ENCODE data around the gene TM9SF1. TPM values are rescaled to one million over a fixed set of nuclear protein-coding genes. Genes with fewer than 3 reads are reported as not detected.

TM9SF1 gene
- total RNA-seq, 3 donors from 2014 or later = 30.4 to 34.6 (median 33.7) TPM

DNA sequence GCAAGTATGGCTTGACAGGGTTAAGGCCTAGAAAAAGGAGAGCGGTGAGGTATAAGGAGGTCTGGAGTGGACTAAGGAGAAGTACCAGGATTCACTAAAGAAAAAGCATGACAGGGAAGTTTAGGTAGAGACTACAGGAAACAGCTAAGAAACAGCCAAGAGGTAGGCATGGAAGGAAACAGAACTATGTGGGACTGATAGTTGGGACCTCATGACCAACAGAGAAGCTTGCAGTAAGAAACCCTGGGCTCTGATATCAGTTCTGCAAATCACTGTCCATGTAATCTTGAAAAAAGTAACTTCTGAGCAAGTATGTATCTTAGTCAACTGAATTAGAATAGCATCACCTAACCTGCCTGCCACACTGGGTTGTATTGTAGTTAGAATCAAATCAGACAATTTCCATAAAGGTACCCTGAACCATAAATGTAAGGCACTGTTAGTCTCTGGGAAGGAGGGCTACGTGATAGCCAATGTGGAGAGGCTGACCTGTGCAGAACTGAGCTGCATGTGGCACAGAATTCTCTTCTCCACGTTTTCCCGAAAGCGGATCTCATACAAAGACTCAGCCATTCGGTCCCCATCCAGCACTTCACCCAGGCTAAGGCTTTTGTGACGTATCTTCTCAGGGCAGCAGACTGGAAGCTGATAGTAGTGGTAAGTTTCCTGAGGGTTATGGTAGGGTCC lies 912 bp downstream of the TM9SF1 start:
- Mint-ChIP-seq H3K4me3 (peak overlapping the region; percentile 97), H3K9me3 (no peaks in the 10 kb centered on the region), H3K36me3 (ENCODE audit: insufficient read depth) (peaks cover 24% of the 10 kb centered on the region), H3K4me1 (ENCODE audit: low read depth) (peaks cover 50% of the 10 kb centered on the region), H3K27me3 (ENCODE audit: low read depth) (no peaks in the 10 kb centered on the region)
- no peak for ATAC-seq
- DNase-seq = no peak

DNA sequence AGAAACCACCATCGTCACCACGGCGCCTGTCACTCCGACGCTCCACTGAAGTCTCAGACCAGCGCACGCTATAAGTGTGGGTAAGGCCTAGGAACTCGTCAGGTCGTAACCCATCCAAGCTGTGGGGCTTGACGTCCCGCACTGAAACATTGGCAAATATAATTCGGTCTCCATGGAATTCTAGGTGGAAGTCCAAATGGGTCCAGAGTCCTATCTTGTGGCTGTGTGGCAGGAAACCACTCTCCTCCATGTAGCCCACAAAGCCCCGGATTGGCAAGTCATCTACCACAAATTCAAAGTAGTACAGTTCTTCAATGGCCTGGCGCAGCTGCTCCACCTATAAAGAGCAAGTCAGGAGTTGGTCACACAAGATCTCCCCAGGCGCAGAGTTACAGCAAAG lies 2.3 kb downstream of the TM9SF1 start:
- H3K4me1 Mint-ChIP-seq (ENCODE audit: low read depth) = peaks cover 51% of the 10 kb centered on the region
- ATAC-seq (no peak), DNase-seq (no peak)
- H3K9me3 Mint-ChIP-seq = no peaks in the 10 kb centered on the region
- H3K4me3 Mint-ChIP-seq = no peak overlapping the region
- peaks cover 20% of the 10 kb centered on the region for H3K36me3 Mint-ChIP-seq (ENCODE audit: insufficient read depth)
- no peaks in the 10 kb centered on the region for H3K27me3 Mint-ChIP-seq (ENCODE audit: low read depth)

DNA sequence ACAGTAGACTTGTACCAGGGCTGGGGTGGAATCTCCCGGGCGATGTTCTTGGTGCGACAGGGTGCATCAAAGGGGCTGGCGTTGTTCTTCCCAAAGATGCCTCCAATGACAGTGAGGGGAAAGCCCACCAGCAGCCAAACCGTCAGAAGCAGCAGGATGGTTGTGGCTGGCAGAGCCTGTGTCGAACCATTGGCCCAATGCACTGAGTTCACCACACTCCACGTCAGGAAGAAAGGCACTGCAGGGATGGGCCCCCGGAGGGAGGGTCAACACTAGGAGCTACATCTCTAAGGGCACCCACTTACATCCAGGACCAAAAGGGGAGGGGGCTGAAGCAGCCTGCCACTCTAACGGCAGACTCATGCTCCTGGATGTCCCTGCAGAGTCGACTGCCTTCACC lies 4.8 kb downstream of the TM9SF1 start:
- Mint-ChIP-seq H3K9me3 (no peaks in the 10 kb centered on the region), H3K36me3 (ENCODE audit: insufficient read depth) (peaks cover 29% of the 10 kb centered on the region), H3K4me1 (ENCODE audit: low read depth) (peaks cover 51% of the 10 kb centered on the region), H3K27me3 (ENCODE audit: low read depth) (no peaks in the 10 kb centered on the region), H3K4me3 (no peak overlapping the region)
- no peak for DNase-seq
- no peak for ATAC-seq

DNA sequence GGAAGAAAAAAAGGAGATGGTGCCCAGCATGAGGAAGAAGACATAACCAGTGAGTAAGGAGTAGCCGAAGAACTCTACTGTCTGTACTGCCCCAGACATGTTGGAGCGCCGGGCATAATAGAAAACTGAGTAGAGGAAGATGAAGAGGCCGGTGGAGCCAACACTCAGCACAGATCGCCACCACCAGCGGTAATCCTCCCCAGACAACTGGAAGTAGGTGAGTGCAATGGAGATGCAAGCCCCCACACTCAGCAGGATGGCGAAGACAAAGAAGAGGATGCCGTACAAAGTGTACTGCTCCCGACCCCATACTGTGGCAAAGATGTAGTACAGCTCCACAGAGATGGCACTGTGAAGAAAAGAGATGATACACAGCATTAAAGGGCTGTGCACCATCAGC lies 5.8 kb downstream of the TM9SF1 start:
- peaks cover 32% of the 10 kb centered on the region for H3K36me3 Mint-ChIP-seq (ENCODE audit: insufficient read depth)
- no peak overlapping the region for H3K4me3 Mint-ChIP-seq
- ATAC-seq = no peak
- H3K9me3 Mint-ChIP-seq = no peaks in the 10 kb centered on the region
- H3K4me1 Mint-ChIP-seq (ENCODE audit: low read depth) = peaks cover 46% of the 10 kb centered on the region
- DNase-seq = no peak
- H3K27me3 Mint-ChIP-seq (ENCODE audit: low read depth) = no peaks in the 10 kb centered on the region

GRCh38 chr14:24189059-24189375 lies 6.2 kb downstream of the TM9SF1 start:
- ATAC-seq (no peak), DNase-seq (no peak)
- Mint-ChIP-seq H3K4me1 (ENCODE audit: low read depth) (peaks cover 42% of the 10 kb centered on the region), H3K4me3 (peak overlapping the region; percentile 94), H3K9me3 (no peaks in the 10 kb centered on the region), H3K27me3 (ENCODE audit: low read depth) (no peaks in the 10 kb centered on the region), H3K36me3 (ENCODE audit: insufficient read depth) (peaks cover 32% of the 10 kb centered on the region)

GRCh38 chr14:24188251-24189058 lies 6.8 kb downstream of the TM9SF1 start, which contains the start of gene IPO4:
TSS of gene IPO4 (minus strand) at chr14:24188816. CDS start at chr14:24188787, 29 bp downstream.
- H3K4me3 Mint-ChIP-seq = peak within 1 kb of the TSS; percentile 94

GRCh38 chr14:24187539-24187915 lies 7.7 kb downstream of the TM9SF1 start:
- Mint-ChIP-seq H3K4me3 (peak overlapping the region; percentile 94), H3K36me3 (ENCODE audit: insufficient read depth) (peaks cover 36% of the 10 kb centered on the region), H3K27me3 (ENCODE audit: low read depth) (no peaks in the 10 kb centered on the region), H3K4me1 (ENCODE audit: low read depth) (peaks cover 34% of the 10 kb centered on the region), H3K9me3 (no peaks in the 10 kb centered on the region)
- ATAC-seq (no peak), DNase-seq (no peak)

More at GRCh38 chr14:24188251-24189058, 6.8 kb downstream of the TM9SF1 start, which contains the start of gene IPO4:
- H3K9me3 Mint-ChIP-seq = no peaks in the 10 kb centered on the region
- peak; percentile 93 to 94 for ATAC-seq
- peak; percentile 94 for DNase-seq
- peaks cover 40% of the 10 kb centered on the region for H3K4me1 Mint-ChIP-seq (ENCODE audit: low read depth)
- H3K36me3 Mint-ChIP-seq (ENCODE audit: insufficient read depth) = peaks cover 34% of the 10 kb centered on the region
- no peaks in the 10 kb centered on the region for H3K27me3 Mint-ChIP-seq (ENCODE audit: low read depth)

GRCh38 chr14:24186831-24187538 lies 8.3 kb downstream of the TM9SF1 start:
- no peaks in the 10 kb centered on the region for H3K27me3 Mint-ChIP-seq (ENCODE audit: low read depth)
- H3K9me3 Mint-ChIP-seq = no peaks in the 10 kb centered on the region
- peaks cover 35% of the 10 kb centered on the region for H3K36me3 Mint-ChIP-seq (ENCODE audit: insufficient read depth)
- peak overlapping the region; percentile 94 for H3K4me3 Mint-ChIP-seq
- peaks cover 29% of the 10 kb centered on the region for H3K4me1 Mint-ChIP-seq (ENCODE audit: low read depth)
- ATAC-seq = no peak
- no peak for DNase-seq

DNA sequence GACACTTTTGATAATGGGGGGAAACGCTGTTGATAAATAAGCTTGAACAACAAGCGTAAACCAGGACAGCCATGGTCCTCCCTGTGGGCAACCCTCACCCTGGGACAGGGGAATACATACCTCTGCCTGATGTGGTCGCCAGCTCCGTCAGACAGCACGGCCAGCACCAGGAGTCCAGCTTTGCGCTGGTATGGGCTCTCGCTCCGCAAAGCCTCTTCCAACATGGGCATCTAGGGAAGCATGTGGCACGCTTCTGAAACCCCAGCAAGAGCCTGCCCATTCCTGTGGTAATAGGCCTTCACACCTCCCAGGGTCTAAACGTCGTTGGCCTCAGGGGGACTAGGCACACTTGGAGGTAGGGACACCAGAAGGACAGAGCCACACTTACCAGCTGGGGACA lies 9.5 kb downstream of the TM9SF1 start:
- Mint-ChIP-seq H3K9me3 (no peaks in the 10 kb centered on the region), H3K4me1 (ENCODE audit: low read depth) (peaks cover 26% of the 10 kb centered on the region), H3K27me3 (ENCODE audit: low read depth) (no peaks in the 10 kb centered on the region), H3K36me3 (ENCODE audit: insufficient read depth) (peaks cover 36% of the 10 kb centered on the region), H3K4me3 (no peak overlapping the region)
- DNase-seq (no peak), ATAC-seq (no peak)

- H3K9me3 Mint-ChIP-seq = no peaks in the 10 kb centered on the region
- H3K4me1 Mint-ChIP-seq (ENCODE audit: low read depth) = peaks cover 25% of the 10 kb centered on the region
These were observed 10.2 kb downstream of the TM9SF1 start for GRCh38 chr14:24185026-24185425.

GRCh38 chr14:24184104-24184970 lies 10.9 kb downstream of the TM9SF1 start:
- H3K36me3 Mint-ChIP-seq (ENCODE audit: insufficient read depth) = peaks cover 38% of the 10 kb centered on the region
- DNase-seq = no peak
- H3K4me1 Mint-ChIP-seq (ENCODE audit: low read depth) = peaks cover 22% of the 10 kb centered on the region
- H3K9me3 Mint-ChIP-seq = no peaks in the 10 kb centered on the region
- no peak for ATAC-seq
- no peaks in the 10 kb centered on the region for H3K27me3 Mint-ChIP-seq (ENCODE audit: low read depth)
- no peak overlapping the region for H3K4me3 Mint-ChIP-seq

More at GRCh38 chr14:24185026-24185425, 10.2 kb downstream of the TM9SF1 start:
- Mint-ChIP-seq H3K27me3 (ENCODE audit: low read depth) (no peaks in the 10 kb centered on the region), H3K4me3 (no peak overlapping the region), H3K36me3 (ENCODE audit: insufficient read depth) (peaks cover 37% of the 10 kb centered on the region)
- DNase-seq (no peak), ATAC-seq (no peak)

GRCh38 chr14:24183014-24183481 lies 12.2 kb downstream of the TM9SF1 start:
- no peak for ATAC-seq
- no peaks in the 10 kb centered on the region for H3K9me3 Mint-ChIP-seq
- DNase-seq = no peak
- H3K4me1 Mint-ChIP-seq (ENCODE audit: low read depth) = peaks cover 12% of the 10 kb centered on the region
- H3K27me3 Mint-ChIP-seq (ENCODE audit: low read depth) = no peaks in the 10 kb centered on the region
- H3K4me3 Mint-ChIP-seq = no peak overlapping the region
- H3K36me3 Mint-ChIP-seq (ENCODE audit: insufficient read depth) = peaks cover 38% of the 10 kb centered on the region

GRCh38 chr14:24182110-24182882 lies 12.9 kb downstream of the TM9SF1 start:
- H3K4me3 Mint-ChIP-seq = no peak overlapping the region
- ATAC-seq (peak in 1 of 2 donors; percentile 6), DNase-seq (no peak)
- peaks cover 6% of the 10 kb centered on the region for H3K4me1 Mint-ChIP-seq (ENCODE audit: low read depth)
- no peaks in the 10 kb centered on the region for H3K27me3 Mint-ChIP-seq (ENCODE audit: low read depth)
- peaks cover 38% of the 10 kb centered on the region for H3K36me3 Mint-ChIP-seq (ENCODE audit: insufficient read depth)
- H3K9me3 Mint-ChIP-seq = no peaks in the 10 kb centered on the region
